Mesangial cell (primary cell): ENCODE data around the gene ANXA8. TPM values are rescaled to one million over a fixed set of nuclear protein-coding genes. Genes with fewer than 3 reads are reported as not detected.

Experiments
- total RNA-seq: library from RNA; depleted of rRNA; stranded (reverse); fragments of >200 nt; gene quantifications from 2 replicates; pipeline ENCODE4 v1.2.3, GENCODE V29; 2015

ANXA8 gene
- 2.8 and 7.4 TPM in 2 replicates for total RNA-seq

GRCh38 chr10:47483923-47484322 is at the start of gene ANXA8:
ANXA8 (minus strand) TSS chr10:47484115; CDS start chr10:47483933, 182 bp downstream.

DNA sequence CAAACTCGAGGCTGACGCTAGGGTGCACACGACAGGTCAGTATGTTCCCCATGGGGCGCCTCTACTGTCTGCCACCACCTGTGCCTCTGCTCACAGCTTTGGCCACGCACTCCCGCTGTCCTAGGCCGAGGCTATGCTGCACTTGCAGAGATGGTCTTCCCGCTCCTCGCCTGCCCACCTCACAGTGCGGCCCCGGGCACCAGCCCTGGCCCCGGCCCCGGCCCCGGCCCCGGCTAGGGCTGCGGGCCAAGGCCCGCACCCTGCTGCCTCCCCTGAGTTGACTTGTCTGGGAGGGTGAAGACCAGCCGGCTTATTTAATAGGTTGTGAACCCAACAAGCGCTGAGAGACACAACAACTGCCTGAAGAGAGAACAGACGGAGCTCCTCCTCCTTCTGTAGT is 39.6 kb upstream of the ANXA8 start, which contains the start of gene AGAP9:
AGAP9 (minus strand) TSS at position 164 of the 400 bp plus-strand sequence; CDS start at position 52, 112 bp downstream.

DNA sequence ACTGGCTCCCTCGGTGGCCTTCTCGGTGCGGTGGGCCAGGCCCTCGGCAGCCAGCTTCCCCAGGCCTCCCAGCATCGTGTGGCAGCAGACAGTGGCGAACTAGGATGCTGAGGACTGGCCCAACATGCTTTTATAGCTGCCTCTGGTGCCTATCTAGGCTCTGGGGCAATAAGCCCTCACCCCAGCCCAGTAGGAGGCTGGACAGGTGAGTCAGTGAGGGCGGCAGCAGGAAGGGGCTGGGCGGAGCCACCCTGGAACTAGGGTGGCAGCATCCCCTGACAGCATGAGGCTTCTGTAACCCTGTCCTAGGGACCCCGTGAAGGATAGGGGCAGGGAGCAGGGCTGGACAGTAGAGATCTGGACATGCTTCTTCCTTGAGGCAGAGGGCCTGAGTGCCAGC is 7.7 kb upstream of the ANXA8 start, which contains the start of gene FAM25G:
FAM25G (minus strand) TSS at position 101 of the 400 bp plus-strand sequence; CDS start at position 75, 26 bp downstream.

Other genes starting within 250 kb of the ANXA8 start
- 0.13 TPM in 1 of 2 replicates, not detected in the other for gene GDF10, start 183.9 kb downstream of the ANXA8 start, total RNA-seq
- not detected in 2 replicates for gene GDF2, start 161.7 kb downstream of the ANXA8 start, total RNA-seq
- not detected in 2 replicates for gene RBP3, start 135.8 kb downstream of the ANXA8 start, total RNA-seq
- gene ZNF488, start 99.8 kb downstream of the ANXA8 start, total RNA-seq, result 0.25 and 1.1 TPM in 2 replicates
- gene FAM25G, start 7.6 kb upstream of the ANXA8 start, total RNA-seq, result not detected in 2 replicates
- 0.63 and 2.1 TPM in 2 replicates for gene AGAP9, start 39.5 kb upstream of the ANXA8 start, total RNA-seq